CD4-positive, alpha-beta T cell treated with Interleukin-2 at 100 ng/mL for 4 hours (primary cell): Measurements from ENCODE around the gene TIMM44.
A peak's percentile ranks its signal among the peaks of the same experiment; 100 is the strongest.

Experiments
- DNase-seq: peaks from one replicate; pipeline ENCODE4 v3.0.0-alpha.2; 2020; ENCODE audit warnings: low spot score

TIMM44 gene

GRCh38 chr19:7914099-7914498, 29.4 kb downstream of the TIMM44 start:
- no peak for DNase-seq

GRCh38 chr19:7913652-7914051, 29.8 kb downstream of the TIMM44 start:
- DNase-seq, result no peak

GRCh38 chr19:7912697-7913564, 30.5 kb downstream of the TIMM44 start:
- no peak for DNase-seq

GRCh38 chr19:7912144-7912696, 31.2 kb downstream of the TIMM44 start:
- DNase-seq, result no peak

GRCh38 chr19:7911508-7912143, 31.8 kb downstream of the TIMM44 start:
- no peak for DNase-seq

- DNase-seq, result no peak
Observed at GRCh38 chr19:7910321-7911161, 32.9 kb downstream of the TIMM44 start.

- no peak for DNase-seq
Observed at GRCh38 chr19:7909471-7910067, 33.9 kb downstream of the TIMM44 start.

- DNase-seq, result no peak
Observed at GRCh38 chr19:7908742-7909461, 34.6 kb downstream of the TIMM44 start.

GRCh38 chr19:7908078-7908699, 35.3 kb downstream of the TIMM44 start:
- DNase-seq, result no peak

GRCh38 chr19:7907544-7907943, 35.9 kb downstream of the TIMM44 start:
- DNase-seq, result no peak

GRCh38 chr19:7907122-7907521, 36.3 kb downstream of the TIMM44 start:
- no peak for DNase-seq

GRCh38 chr19:7905859-7906258, 37.6 kb downstream of the TIMM44 start:
- no peak for DNase-seq

GRCh38 chr19:7905268-7905667, 38.2 kb downstream of the TIMM44 start:
- no peak for DNase-seq

GRCh38 chr19:7904074-7905020, 39.1 kb downstream of the TIMM44 start:
- peak; percentile 61 for DNase-seq

GRCh38 chr19:7903244-7904073, 40.0 kb downstream of the TIMM44 start, which contains the start of gene MAP2K7:
Gene MAP2K7 (plus strand): TSS chr19:7903877. CDS start chr19:7903945, 68 bp downstream.
- DNase-seq, result peak; percentile 100

- DNase-seq, result no peak
Observed at GRCh38 chr19:7902796-7903243, 40.6 kb downstream of the TIMM44 start.

- DNase-seq, result no peak
Observed at GRCh38 chr19:7901337-7901736, 42.1 kb downstream of the TIMM44 start.

GRCh38 chr19:7900931-7901330, 42.5 kb downstream of the TIMM44 start:
- DNase-seq, result no peak
